Central memory CD8-positive, alpha-beta T cell (primary cell): ENCODE data around the gene TRAPPC10.
"Not testable (repeated sequence)": the region's sequence is repeated elsewhere in the genome, so short reads cannot be mapped to it uniquely, and the experiment has no call there.

Experiments used
- ATAC-seq: fragments of 150-1000 bp; cut with Tn5 transposase; replicated peaks from 2 replicates; pipeline ENCODE4 v1.10.0; 2022; ENCODE audit warnings: mild to moderate bottlenecking, moderate FRiP score, moderate number of reproducible peaks; ENCODE audit not compliant: poor library complexity, severe bottlenecking; ENCODE audit errors: extremely low read depth
- DNase-seq, 2 donors: peaks; one replicate each; pipeline ENCODE4 v3.0.0; 2021; ENCODE audit warnings: low spot score in 2 of 2
- H3K27ac Mint-ChIP-seq: one replicate; pipeline ENCODE4 v1.8.0; 2022; ENCODE audit warnings: low read depth, mild to moderate bottlenecking, moderate library complexity, mixed read lengths
- H3K27me3 Mint-ChIP-seq: one replicate; pipeline ENCODE4 v1.8.0; 2022; ENCODE audit warnings: mixed read lengths
- H3K36me3 Mint-ChIP-seq: one replicate; pipeline ENCODE4 v1.8.0; 2022; ENCODE audit warnings: mild to moderate bottlenecking, moderate library complexity, mixed read lengths; ENCODE audit not compliant: insufficient read depth
- H3K4me1 Mint-ChIP-seq: one replicate; pipeline ENCODE4 v1.8.0; 2022; ENCODE audit warnings: mixed read lengths
- H3K4me3 Mint-ChIP-seq: one replicate; pipeline ENCODE4 v1.8.0; 2022; ENCODE audit warnings: mild to moderate bottlenecking, moderate library complexity, mixed read lengths
- H3K9me3 Mint-ChIP-seq: one replicate; pipeline ENCODE4 v1.8.0; 2022; ENCODE audit warnings: mixed read lengths

The TRAPPC10 gene

DNA sequence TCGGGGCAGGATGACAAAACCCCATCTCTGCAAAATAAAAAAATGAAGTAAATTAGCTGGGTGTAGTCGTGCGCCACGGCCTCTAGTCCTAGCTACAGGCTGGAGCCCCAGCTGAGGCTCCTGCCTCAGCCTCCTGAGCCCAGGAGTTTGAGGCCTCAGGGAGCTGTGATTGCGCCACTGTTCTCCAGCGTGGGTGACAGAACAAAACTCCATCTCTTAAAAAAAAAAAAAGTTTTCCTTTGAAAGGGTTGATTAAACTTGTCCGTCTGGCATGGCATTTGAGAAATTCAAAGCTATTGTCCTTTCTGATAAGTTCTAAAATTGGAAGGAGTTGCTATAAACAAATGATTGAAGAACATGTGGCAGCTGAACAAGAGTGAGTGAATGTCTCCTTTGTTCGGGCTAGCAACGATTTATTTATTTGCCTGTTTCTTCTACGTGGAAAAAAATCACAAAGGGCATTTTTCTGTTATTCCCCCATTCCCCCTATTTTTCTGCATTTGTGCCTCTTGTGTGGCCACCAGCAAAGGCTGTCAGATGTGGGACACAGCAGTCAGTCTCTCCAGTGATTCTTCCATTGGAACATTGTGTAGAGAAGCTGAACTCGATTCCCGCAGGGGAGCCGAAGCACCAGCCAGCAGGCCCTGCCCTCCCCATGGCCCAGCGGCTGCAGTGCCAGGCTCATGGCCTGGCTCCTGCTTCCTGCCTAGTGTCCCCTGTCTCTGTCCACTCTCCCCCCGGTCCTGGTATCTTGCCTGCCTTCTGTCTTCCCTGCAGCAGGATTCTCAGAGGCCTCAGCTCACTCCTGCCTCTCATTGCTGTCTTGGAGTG, 73.6 kb downstream of the TRAPPC10 start:
- DNase-seq (no peak), ATAC-seq (no peak)
- Mint-ChIP-seq H3K27ac (peak overlapping the region; percentile 98), H3K4me1 (peaks cover 98% of the 10 kb centered on the region), H3K36me3 (peaks cover 74% of the 10 kb centered on the region), H3K27me3 (no peaks in the 10 kb centered on the region), H3K4me3 (peak overlapping the region; percentile 81), H3K9me3 (no peaks in the 10 kb centered on the region)

DNA sequence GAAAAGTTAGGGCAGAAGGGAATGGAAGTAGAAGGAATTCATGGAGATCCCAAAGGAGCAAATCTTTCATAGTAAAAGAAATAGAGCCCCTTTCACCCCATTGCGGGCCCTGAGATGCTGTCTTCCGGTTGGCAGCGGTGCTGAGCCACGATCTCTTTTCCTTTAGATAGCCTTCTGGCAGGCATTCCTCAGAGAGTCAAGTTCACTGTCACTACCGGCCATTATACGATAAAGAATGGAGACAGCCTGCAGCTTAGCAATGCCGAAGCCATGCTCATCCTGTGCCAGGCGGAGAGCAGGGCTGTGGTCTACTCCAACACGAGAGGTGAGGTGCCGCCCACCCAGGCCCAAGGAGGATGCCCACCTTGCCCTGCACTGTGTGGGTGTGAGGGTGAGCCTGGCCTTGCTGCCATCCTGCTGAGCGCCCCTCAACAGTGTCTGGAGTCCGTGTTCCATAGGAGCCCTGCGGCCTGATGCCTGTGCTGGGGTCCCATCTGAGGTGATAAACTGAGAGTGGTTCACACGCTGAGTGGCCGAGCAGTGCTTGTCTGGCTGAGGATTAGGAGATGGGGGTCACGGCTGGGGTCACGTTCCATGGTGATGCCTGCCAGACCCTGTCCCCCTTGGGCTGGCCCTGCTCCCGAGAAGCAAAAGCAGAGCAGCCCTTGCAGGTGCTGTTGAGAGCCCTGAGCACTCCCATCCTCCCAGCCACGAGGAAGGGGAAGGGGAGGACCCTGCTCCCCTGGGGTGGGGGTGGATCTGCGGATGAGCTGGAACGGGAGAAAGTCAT, 74.7 kb downstream of the TRAPPC10 start:
- Mint-ChIP-seq H3K27me3 (no peaks in the 10 kb centered on the region), H3K36me3 (peaks cover 67% of the 10 kb centered on the region), H3K4me3 (peak overlapping the region; percentile 81), H3K9me3 (no peaks in the 10 kb centered on the region), H3K27ac (peak overlapping the region; percentile 98), H3K4me1 (peaks cover 86% of the 10 kb centered on the region)
- DNase-seq (no peak), ATAC-seq (no peak)

DNA sequence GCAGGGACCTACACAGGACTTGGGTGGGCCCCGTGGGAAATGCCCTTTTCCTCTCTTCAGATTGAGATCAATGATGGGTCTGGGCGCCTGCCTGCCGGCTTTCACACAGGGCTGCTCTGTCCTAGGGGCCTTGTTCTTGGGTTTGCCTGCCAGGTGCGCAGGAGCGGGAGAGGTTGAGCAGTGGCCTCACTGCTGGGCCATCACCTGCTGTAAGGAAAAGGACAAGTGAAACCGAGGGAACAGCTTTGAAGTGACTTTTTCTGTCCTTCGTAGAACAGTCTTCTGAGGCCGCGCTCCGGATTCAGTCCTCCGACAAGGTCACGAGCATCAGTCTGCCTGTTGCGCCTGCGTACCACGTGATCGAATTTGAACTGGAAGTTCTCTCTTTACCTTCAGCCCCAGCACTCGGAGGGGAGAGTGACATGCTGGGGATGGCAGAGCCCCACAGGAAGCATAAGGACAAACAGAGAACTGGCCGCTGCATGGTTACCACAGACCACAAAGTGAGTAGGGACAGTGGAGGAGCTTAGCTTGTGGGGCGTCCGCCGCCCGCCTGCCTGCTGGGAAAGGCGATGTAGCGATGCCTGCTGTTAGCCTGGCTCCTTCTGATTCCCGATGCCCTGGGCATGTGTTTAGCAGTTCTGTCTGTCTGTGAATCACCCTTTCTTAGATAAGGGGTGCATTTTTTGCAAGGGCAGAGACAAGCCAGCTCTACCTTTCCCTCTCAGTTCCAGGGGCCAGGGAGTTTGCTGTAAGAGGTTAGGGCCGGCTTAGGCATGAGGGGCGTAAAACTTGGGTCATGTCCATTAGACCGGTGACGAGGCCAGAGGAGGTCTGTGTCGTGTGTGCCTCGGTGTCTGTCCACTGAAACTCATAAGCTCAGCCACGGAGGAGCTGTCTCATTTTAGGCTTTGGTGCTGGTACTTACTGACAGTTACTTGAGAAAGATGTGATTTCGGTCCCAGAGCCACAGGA, 75.6 kb downstream of the TRAPPC10 start:
- Mint-ChIP-seq H3K27ac (peak overlapping the region; percentile 98), H3K4me3 (peak overlapping the region; percentile 81), H3K27me3 (no peaks in the 10 kb centered on the region), H3K4me1 (peaks cover 78% of the 10 kb centered on the region), H3K36me3 (peaks cover 69% of the 10 kb centered on the region), H3K9me3 (no peaks in the 10 kb centered on the region)
- DNase-seq = no peak
- no peak for ATAC-seq

- H3K36me3 Mint-ChIP-seq = peaks cover 68% of the 10 kb centered on the region
- peak overlapping the region; percentile 98 for H3K27ac Mint-ChIP-seq
- H3K27me3 Mint-ChIP-seq = no peaks in the 10 kb centered on the region
- no peaks in the 10 kb centered on the region for H3K9me3 Mint-ChIP-seq
- DNase-seq = no peak
- peaks cover 71% of the 10 kb centered on the region for H3K4me1 Mint-ChIP-seq
- ATAC-seq = no peak
- H3K4me3 Mint-ChIP-seq = peak overlapping the region; percentile 81
Observed at GRCh38 chr21:44088401-44088780, 76.3 kb downstream of the TRAPPC10 start.

- peak overlapping the region; percentile 98 for H3K27ac Mint-ChIP-seq
- H3K4me1 Mint-ChIP-seq = peaks cover 63% of the 10 kb centered on the region
- DNase-seq = peak in 1 of 2 donors; percentile 46
- H3K36me3 Mint-ChIP-seq = peaks cover 68% of the 10 kb centered on the region
- H3K27me3 Mint-ChIP-seq = no peaks in the 10 kb centered on the region
- peak overlapping the region; percentile 81 for H3K4me3 Mint-ChIP-seq
- H3K9me3 Mint-ChIP-seq = no peaks in the 10 kb centered on the region
- ATAC-seq = peak; percentile 94
Observed at GRCh38 chr21:44089001-44089911, 77.1 kb downstream of the TRAPPC10 start.

DNA sequence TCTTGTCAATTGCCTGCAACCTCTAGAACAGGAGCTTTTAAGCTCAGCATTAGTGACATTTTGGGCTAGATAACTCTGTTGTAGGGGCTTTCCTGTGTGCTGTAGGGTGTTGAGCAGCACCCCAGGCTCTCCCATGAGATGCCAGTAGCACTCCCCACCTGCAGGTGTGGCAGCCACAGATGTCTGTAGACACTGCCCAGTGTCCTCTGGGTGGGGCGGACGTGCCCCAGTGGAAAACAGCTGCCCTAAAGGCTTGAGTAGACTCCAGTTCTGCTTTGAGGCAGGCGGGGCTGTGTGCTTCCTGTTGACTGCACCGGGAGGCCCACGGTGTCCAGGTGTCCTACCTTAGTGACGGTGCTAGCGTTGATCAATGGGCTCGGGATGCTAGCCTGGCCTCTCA, 78.2 kb downstream of the TRAPPC10 start:
- no peaks in the 10 kb centered on the region for H3K27me3 Mint-ChIP-seq
- peaks cover 57% of the 10 kb centered on the region for H3K4me1 Mint-ChIP-seq
- ATAC-seq (peak; percentile 44), DNase-seq (no peak)
- H3K4me3 Mint-ChIP-seq = peak overlapping the region; percentile 81
- H3K27ac Mint-ChIP-seq = peak overlapping the region; percentile 98
- H3K9me3 Mint-ChIP-seq = no peaks in the 10 kb centered on the region
- H3K36me3 Mint-ChIP-seq = peaks cover 65% of the 10 kb centered on the region

GRCh38 chr21:44092211-44092610, 80.1 kb downstream of the TRAPPC10 start:
- no peaks in the 10 kb centered on the region for H3K9me3 Mint-ChIP-seq
- H3K27me3 Mint-ChIP-seq = no peaks in the 10 kb centered on the region
- no peak for ATAC-seq
- no peak overlapping the region for H3K27ac Mint-ChIP-seq
- no peak overlapping the region for H3K4me3 Mint-ChIP-seq
- DNase-seq = no peak
- peaks cover 39% of the 10 kb centered on the region for H3K4me1 Mint-ChIP-seq
- H3K36me3 Mint-ChIP-seq = peaks cover 56% of the 10 kb centered on the region

GRCh38 chr21:44093761-44094160, 81.7 kb downstream of the TRAPPC10 start:
- peaks cover 24% of the 10 kb centered on the region for H3K4me1 Mint-ChIP-seq
- ATAC-seq (no peak), DNase-seq (no peak)
- H3K9me3 Mint-ChIP-seq = no peaks in the 10 kb centered on the region
- H3K27me3 Mint-ChIP-seq = no peaks in the 10 kb centered on the region
- peaks cover 47% of the 10 kb centered on the region for H3K36me3 Mint-ChIP-seq
- no peak overlapping the region for H3K27ac Mint-ChIP-seq
- H3K4me3 Mint-ChIP-seq = no peak overlapping the region

GRCh38 chr21:44094832-44095231, 82.7 kb downstream of the TRAPPC10 start:
- Mint-ChIP-seq H3K27me3 (no peaks in the 10 kb centered on the region), H3K4me3 (no peak overlapping the region), H3K36me3 (peaks cover 38% of the 10 kb centered on the region), H3K9me3 (no peaks in the 10 kb centered on the region), H3K4me1 (peaks cover 14% of the 10 kb centered on the region), H3K27ac (no peak overlapping the region)
- DNase-seq (no peak), ATAC-seq (no peak)

GRCh38 chr21:44098507-44098906, 86.4 kb downstream of the TRAPPC10 start:
- H3K27me3 Mint-ChIP-seq, DNase-seq, H3K4me3 Mint-ChIP-seq, H3K4me1 Mint-ChIP-seq, ATAC-seq, H3K9me3 Mint-ChIP-seq, H3K27ac Mint-ChIP-seq: not testable (repeated sequence)
- peaks cover 18% of the 10 kb centered on the region for H3K36me3 Mint-ChIP-seq

GRCh38 chr21:44098964-44099363, 86.9 kb downstream of the TRAPPC10 start:
- H3K4me3 Mint-ChIP-seq, ATAC-seq: not testable (repeated sequence)

More at GRCh38 chr21:44098964-44099363, 86.9 kb downstream of the TRAPPC10 start:
- H3K27ac Mint-ChIP-seq, DNase-seq, H3K4me1 Mint-ChIP-seq, H3K27me3 Mint-ChIP-seq, H3K9me3 Mint-ChIP-seq: not testable (repeated sequence)
- H3K36me3 Mint-ChIP-seq = peaks cover 13% of the 10 kb centered on the region
